GM12865 (cell line): ENCODE results near the gene NFATC3.
A peak's percentile ranks its signal among the peaks of the same experiment; 100 is the strongest.

Experiments used
- DNase-seq: peaks from one replicate; pipeline ENCODE4 v3.0.0; 2010; ENCODE audit warnings: low read depth
- H3K4me3 ChIP-seq: 2 replicates; pipeline ENCODE4 v1.5.1; 2011; ENCODE audit warnings: mild to moderate bottlenecking, low read depth, low read length, control low read depth
- CTCF ChIP-seq: IDR thresholded peaks from 2 replicates; pipeline ENCODE4 v1.5.1; 2011; ENCODE audit warnings: low read length, control low read depth, low read depth, inconsistent platforms; ENCODE audit not compliant: insufficient read depth; ENCODE audit errors: missing control alignments

NFATC3 gene

GRCh38 chr16:68072038-68072695 is 13.0 kb upstream of the NFATC3 start:
- no peak overlapping the region for H3K4me3 ChIP-seq
- no peak for DNase-seq
- TF ChIP-seq CTCF, result no peak

- no peak overlapping the region for H3K4me3 ChIP-seq
- no peak for TF ChIP-seq CTCF
- DNase-seq, result no peak
These were observed 11.0 kb upstream of the NFATC3 start for GRCh38 chr16:68073902-68074760.

GRCh38 chr16:68074850-68075555 is 10.2 kb upstream of the NFATC3 start:
- H3K4me3 ChIP-seq, result no peak overlapping the region
- peak; percentile 95 for DNase-seq
- no peak for TF ChIP-seq CTCF

- DNase-seq, result no peak
- no peak overlapping the region for H3K4me3 ChIP-seq
These were observed 9.2 kb upstream of the NFATC3 start for GRCh38 chr16:68075980-68076379.

GRCh38 chr16:68076560-68076959 is 8.6 kb upstream of the NFATC3 start:
- no peak for DNase-seq
- no peak overlapping the region for H3K4me3 ChIP-seq
- TF ChIP-seq CTCF, result no peak

More at GRCh38 chr16:68075980-68076379, 9.2 kb upstream of the NFATC3 start:
- no peak for TF ChIP-seq CTCF

GRCh38 chr16:68077866-68078700 is 7.1 kb upstream of the NFATC3 start:
- no peak for DNase-seq
- no peak overlapping the region for H3K4me3 ChIP-seq
- TF ChIP-seq CTCF, result no peak
